Epithelial cell of proximal tubule (primary cell): ENCODE measurements around the gene HMGCL. TPM values are rescaled to one million over a fixed set of nuclear protein-coding genes. Genes with fewer than 3 reads are reported as not detected.

Experiments used
- DNase-seq: peaks from one replicate; pipeline ENCODE4 v3.0.0-alpha.2; 2011; ENCODE audit warnings: low read depth
- H3K4me3 ChIP-seq: 2 replicates; pipeline ENCODE4 v1.5.1; 2011; ENCODE audit warnings: low read depth, mild to moderate bottlenecking, low read length
- CTCF ChIP-seq: conservative IDR thresholded peaks from 2 replicates; pipeline ENCODE4 v1.5.1; 2012; ENCODE audit warnings: low read depth, mild to moderate bottlenecking, low read length
- total RNA-seq: library from RNA; depleted of rRNA; stranded (reverse); fragments of >200 nt; gene quantifications from 2 replicates; pipeline ENCODE4 v1.2.3, GENCODE V29; 2015

HMGCL gene
- total RNA-seq, 1 donor from 2014 or later, result 38.5 TPM

- peak; percentile 97 for TF ChIP-seq CTCF
- no peak overlapping the region for H3K4me3 ChIP-seq
- no peak for DNase-seq
These were observed 53.0 kb downstream of the HMGCL start for GRCh38 chr1:23772049-23772853.

GRCh38 chr1:23768733-23769132 lies 56.5 kb downstream of the HMGCL start:
- DNase-seq, result no peak
- H3K4me3 ChIP-seq, result no peak overlapping the region
- TF ChIP-seq CTCF, result no peak

- no peak for DNase-seq
- TF ChIP-seq CTCF, result no peak
- H3K4me3 ChIP-seq, result no peak overlapping the region
These were observed 62.1 kb downstream of the HMGCL start for GRCh38 chr1:23763041-23763577.

- H3K4me3 ChIP-seq, result no peak overlapping the region
- TF ChIP-seq CTCF, result no peak
- no peak for DNase-seq
These were observed 66.0 kb downstream of the HMGCL start for GRCh38 chr1:23759277-23759676.

GRCh38 chr1:23757812-23758211 lies 67.4 kb downstream of the HMGCL start:
- H3K4me3 ChIP-seq, result no peak overlapping the region
- DNase-seq, result no peak
- no peak for TF ChIP-seq CTCF

GRCh38 chr1:23756676-23757075 lies 68.6 kb downstream of the HMGCL start:
- TF ChIP-seq CTCF, result no peak
- no peak overlapping the region for H3K4me3 ChIP-seq
- peak; percentile 32 for DNase-seq

- TF ChIP-seq CTCF, result no peak
- no peak overlapping the region for H3K4me3 ChIP-seq
These were observed 72.3 kb downstream of the HMGCL start for GRCh38 chr1:23752909-23753308.

More at GRCh38 chr1:23752909-23753308, 72.3 kb downstream of the HMGCL start:
- DNase-seq, result no peak
